ENCODE results near the gene SP6.

DNA sequence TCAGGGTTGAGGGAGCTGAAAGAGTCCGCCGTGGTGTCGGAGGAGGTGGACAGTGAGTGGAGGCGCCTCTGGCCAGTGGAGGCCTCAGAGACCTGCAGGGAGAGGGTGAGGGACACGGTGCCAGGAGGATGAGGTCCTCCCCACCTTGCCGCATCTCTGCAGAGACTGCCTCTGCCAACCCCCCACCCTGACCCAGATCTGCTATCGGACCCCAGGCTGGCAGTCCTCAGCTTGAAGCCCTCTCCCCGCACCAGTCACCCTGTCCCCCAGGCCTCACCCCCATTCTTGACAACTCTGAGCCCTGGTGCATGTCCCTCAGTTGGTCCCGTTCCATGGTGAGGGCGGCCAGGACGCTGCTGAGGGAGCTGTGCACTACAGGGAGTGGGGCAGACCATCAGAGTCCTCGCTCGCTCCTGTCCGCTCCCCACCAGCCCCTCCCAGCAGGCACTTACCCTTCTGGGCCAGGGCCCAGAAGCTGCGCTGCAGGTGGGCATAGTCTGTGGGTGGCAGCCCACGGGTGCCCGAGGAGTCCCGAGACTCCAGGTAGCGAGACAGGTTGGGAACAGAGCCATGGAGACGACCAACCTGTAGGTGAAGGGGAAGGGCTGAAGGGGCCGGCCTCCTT lies 34.7 kb downstream of the SP6 start:
- TF ChIP-seq EZH2 (IDR thresholded peaks at IDR 0.05; ENCODE audit: borderline replicate concordance, low read length), result no peak
- TF ChIP-seq CTCF (conservative IDR thresholded peaks at IDR 0.05 in 1 of 2, IDR thresholded peaks at IDR 0.05 in 1 of 2; ENCODE audit: extremely low read depth in 1 of 2, insufficient read depth in 1 of 2, low read depth in 1 of 2, low read length in 2 of 2), result no peak

Measured in mammary epithelial cell (primary cell).